GM15510 (cell line): Measurements from ENCODE around the gene LCK.
A peak's percentile ranks its signal among the peaks of the same experiment; 100 is the strongest.

ENCODE experiments used
- POLR2A ChIP-seq: IDR thresholded peaks from 3 replicates; pipeline ENCODE4 v1.6.1; 2011; ENCODE audit warnings: borderline replicate concordance; ENCODE audit not compliant: insufficient read length; ENCODE audit errors: extremely low read depth

The LCK gene

DNA sequence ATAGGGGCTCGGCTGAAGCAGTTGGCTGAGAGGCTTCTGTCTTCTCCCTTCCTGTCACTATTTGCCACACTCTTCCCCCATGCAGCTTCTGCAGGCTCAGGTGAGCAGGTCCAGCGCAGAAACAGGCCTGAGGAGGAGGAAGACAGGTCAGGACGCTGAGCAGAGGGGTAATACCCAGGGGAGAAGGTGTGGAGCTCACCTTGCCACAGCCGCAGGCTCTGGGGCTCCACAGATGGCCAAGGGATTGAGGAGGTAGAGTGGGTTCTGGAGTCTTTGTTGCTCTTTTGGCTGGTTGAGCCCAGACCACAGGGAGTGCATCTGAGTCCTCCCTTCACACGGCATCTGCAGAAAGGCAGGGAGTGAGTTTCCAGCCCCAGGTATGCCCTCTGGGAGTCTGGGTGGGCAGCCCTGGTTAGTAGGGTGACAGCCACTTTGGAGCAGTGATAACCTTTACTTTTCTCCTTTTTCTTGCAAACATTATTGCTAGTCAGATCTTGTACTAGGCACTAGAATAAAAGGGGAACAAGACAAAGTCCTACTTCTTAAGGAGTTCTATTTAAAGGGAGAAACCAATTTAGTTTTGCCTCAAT is 19.1 kb upstream of the LCK start:
- TF ChIP-seq POLR2A: no peak

DNA sequence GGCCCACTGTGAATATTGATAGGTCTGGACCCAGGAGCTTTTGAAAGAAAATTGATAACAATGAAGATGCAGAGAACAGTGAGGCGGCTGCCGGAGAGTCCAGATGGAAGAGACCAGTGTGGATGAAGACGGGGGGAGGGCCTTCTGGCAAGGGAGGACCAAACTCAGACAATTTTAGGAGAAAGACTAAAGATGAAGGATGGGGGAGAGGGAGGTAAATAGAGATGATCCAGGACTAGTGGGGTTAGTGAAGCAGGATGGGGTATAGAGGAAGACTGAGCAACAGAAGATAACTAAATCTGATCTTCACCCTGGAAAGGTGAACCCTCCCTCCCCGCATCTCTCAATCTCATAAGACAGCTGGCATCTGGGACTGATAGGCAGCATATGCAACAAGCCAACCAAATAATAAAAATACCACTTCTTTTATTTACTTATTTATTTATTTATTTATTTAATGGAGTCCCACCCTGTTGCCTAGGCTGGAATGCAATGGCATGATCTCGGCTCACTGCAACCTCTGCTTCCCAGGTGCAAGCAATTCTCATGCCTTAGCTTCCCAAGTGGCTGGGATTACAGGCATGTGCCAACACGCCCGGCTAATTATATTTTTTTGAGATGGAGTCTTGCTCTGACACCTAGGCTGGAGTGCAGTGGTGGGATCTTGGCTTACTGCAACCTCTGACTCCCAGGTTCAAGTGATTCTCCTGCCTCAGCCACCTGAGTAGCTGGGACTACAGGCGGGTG is 18.3 kb upstream of the LCK start:
- TF ChIP-seq POLR2A: no peak

DNA sequence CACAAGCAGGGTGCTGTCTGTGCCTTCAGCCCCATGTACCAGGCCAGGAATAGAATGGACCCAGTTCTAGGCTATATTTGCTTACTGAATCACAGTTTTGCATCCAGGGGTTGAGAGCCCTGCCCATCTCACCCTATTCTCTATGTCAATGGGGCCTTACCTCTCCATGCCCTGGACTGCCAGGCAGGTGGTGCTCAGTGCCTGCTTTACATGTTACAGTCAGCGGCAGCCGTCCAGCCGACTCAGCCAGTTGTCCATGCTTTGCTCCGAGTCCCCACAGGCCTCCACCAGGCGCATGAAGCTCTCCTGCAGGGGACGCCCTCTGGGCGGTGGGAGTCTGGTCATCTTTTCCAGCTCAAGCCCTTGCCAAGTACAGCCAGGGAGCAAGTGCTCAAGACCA is 16.3 kb upstream of the LCK start:
- TF ChIP-seq POLR2A: no peak

DNA sequence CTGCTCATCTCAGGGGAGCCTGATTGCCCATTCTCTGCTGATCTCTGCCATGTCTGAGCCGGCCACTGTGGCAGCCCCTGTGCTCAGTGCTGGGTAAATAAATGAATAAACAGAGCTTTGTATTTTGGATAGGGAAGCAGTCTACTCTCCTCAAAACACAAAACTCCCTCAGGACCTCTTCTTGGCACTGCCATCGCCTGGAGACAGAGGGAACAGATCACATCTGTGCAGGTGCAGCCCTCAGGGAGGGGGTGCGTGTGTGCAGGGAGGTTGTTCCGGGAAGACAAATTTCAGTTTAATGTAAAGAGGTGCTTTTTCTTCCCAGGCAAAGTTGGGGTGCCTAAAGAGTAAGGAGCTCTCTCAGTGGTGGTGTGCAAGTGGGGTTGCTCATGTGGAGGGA is 11.7 kb upstream of the LCK start:
- TF ChIP-seq POLR2A: no peak

DNA sequence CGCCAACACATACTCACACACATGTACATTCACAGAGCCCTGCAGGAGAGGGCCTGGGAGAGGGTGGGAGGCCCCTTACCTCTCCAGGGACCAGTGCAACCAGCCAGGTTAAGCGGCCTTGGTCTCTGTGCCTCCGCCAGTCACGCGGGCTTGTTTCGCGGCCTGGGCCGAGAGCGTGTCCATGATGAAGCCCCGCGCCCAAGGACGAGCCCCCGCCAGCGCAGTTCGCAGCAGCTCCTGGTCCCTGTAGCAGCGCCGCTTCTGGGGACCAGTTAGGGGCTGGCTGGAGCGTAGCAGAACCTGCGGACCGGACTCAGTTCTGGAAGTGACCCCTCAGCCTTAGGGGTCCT is 11.3 kb upstream of the LCK start:
- TF ChIP-seq POLR2A: no peak

DNA sequence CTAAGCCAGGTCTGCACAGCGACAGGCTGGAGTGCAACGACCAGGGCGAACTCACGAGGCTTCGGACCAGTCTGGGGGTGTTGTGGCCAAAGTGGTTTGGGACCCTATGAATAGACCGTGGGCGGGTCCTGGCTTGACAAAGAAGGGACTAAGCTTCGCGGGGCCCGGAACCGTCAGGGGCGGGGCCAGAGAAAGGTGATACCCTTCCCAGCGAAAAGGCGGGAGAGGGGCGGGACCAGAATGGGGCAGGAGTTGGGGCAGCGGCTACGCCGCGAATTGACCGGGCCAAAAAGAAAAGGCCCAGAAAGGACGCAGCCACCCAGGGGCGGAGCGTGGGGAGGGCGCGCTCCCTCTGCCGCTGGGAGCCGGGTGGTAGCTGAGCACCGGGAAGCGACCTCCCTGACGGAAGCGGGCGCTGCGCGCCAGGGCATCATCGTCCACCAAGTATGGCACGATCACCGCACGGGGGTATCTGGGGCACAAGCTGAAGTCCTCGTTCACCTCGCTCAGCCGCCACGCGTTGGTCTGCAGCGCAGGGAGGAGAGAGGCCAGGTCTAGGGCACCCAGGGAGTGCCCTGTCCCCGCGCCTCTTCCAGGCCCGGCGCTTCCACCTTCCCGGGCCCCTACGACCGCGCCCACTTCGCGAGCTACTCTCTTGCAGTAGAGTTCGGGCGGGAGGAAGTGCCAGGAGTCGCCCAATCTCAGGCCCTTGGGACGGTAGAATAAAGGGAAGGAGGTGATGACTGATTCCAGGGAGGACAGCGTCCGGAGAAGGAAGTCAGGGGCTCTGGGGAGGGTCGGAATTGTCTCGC is 10.7 kb upstream of the LCK start:
- TF ChIP-seq POLR2A: no peak

DNA sequence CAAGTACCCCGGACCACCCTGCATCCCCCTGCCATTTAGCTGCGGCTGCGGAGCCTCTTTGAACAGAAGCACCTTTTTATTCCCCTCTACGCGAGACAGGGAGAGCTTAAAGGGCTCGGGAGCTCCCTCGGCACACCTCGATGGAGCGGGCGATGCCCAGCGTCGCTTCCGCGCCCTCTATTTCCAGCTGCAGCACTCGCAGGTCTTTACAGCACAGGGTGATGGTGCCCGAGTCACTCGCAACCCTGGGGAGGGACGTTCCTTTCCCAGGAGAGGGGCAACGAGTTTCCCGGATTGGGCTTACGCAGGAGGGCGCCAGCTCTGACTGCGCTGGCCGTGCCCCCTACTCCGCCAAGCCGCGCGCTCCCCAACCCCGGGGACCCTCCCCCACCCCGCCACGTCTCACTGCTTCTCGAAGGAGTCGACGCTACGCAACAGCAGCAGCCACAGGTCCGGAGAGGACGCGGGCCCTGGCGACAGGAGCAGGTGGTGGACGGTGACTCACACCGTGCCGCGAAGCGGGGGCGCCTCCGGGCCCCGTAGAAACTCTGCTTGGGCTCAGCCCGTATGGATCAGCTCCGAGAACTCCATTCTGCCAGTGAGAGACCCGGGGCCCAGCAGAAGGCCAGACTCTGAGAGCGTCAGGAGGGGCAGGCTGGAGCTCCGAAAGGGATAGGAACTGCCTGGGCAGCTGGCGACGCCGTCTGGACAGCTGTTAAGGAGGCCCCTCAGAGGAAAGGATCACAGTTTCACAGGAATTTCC is 9.9 kb upstream of the LCK start:
- no peak for TF ChIP-seq POLR2A

DNA sequence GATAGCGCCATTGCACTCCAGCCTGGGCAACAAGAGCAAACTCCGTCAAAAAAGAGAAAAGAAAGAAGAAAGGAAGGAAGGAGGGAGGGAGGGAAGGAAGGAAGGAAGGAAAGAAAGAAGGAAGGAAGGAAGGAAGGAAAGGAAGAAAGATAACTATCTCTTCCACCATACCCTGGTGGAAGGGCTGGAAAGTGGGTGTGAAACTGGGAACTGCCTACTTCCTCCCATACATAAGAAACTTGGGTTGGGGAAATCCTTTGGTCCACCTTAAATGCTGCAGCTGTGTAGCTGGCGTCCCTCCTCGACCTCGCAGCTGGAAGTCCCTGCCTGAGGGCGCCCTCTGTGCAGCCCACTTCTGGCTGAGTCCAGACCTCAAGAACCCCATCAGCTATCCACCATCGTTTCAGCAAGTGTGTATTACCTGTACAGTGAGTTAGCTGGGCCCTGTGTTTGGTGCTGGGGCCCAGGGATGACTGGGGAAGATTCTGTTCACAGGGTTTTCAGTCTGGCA is 8.7 kb upstream of the LCK start:
- TF ChIP-seq POLR2A: no peak

DNA sequence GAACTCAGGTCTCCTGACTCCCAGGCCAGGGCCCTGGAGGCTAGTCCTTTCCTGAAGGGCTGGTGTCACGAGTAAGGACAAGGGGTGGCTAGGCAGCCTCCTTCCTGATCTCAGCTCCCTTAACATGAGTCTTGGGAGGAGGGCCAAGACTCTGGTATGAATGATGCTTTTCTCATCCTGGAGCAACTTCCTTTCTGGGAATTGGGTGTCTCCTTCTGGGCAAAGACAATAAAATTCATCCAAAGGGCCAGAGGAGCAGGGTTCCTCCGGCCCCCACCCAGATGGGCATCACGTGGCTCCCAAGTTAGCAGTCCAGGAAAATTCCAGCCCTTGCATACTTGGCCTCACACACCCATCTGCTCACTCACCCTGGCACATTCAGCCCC is 4.2 kb upstream of the LCK start, which contains the start of gene FAM167B:
Gene FAM167B, plus strand, starts transcription at position 335 of the 386 bp plus-strand sequence. CDS start 200 bp downstream, outside the sequence.
- TF ChIP-seq POLR2A: no peak

DNA sequence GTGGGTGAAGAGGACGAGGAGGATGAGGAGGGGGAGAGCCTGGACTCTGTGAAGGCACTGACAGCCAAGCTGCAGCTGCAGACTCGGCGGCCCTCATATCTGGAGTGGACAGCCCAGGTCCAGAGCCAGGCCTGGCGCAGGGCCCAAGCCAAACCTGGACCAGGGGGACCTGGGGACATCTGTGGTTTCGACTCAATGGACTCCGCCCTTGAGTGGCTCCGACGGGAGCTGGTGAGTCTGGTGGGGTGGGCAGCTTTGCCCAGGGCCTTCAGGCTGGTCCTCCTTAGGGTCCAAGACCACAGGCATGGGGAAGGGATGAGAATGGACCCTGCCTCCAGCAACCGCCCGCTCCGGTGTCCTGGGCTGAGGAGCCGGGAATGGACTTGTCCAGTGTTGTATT is 3.6 kb upstream of the LCK start:
- no peak for TF ChIP-seq POLR2A

DNA sequence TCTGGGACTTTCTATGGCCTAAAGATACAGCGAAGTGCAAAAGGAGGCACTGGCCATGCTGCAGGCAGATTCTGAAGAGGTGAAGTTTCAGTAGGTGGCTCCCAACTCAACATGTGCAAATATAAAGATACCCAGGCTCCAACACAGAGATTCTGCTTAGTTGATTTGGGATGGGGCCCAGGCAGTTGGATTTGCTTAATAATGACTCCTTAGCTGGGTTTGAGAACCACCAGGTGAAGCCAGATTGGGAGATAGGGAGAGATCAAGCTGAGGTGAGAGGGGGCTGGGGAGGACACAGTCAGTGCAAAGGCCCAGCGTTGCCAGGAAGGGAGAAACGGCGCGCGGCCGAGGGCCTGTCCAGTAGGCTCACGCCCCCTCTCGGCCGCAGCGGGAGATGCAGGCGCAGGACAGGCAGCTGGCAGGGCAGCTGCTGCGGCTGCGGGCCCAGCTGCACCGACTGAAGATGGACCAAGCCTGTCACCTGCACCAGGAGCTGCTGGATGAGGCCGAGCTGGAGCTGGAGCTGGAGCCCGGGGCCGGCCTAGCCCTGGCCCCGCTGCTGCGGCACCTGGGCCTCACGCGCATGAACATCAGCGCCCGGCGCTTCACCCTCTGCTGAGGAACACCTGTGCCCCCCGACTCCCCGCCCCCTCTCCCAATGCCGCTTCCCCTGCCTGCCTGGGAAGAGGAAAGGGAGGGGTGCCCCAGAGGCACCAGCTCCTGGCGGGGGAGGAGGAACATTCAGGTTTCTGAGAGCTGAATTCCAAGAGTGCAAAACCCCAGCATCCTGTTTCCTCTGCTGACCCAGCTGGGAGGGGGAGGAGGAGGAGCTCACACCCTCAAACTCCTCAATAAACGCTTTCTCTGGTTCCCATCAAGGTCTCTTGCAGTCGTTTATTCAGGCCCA is 2.8 kb upstream of the LCK start:
- TF ChIP-seq POLR2A: peak; percentile 28

DNA sequence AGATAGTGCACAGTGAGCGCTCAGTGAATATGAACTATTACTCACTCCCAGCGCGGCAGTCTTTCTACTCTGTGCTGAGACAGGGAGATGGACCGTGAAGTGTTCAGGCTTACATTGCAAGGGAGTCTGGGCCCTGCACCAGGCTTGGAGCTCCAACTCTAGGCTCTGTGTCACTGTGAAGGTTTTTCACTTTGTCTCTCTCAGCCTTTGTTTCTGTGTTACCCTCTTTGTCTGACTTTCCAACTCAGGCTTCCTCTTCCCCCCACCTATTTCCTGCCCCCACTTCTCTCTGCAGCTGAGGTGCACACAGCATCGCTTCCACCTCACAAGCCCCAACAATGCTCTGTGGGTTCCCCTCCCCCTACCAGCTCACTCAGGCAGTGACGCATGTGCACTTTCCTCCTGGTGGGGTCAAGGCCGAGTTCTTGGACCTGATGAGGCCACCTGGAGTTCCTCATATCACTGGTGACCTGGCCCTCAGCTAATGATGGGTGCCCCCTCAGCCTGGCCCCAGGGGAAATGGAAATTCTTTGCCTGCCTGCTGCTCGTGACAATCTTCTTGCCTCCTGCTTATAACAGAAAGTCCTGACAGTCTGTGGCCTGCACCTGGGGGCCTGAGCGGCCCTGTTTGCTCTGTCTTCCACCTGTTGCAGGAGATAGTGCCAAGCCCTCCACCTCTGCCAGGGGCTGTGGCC is 1.1 kb upstream of the LCK start:
- TF ChIP-seq POLR2A: peak; percentile 50

DNA sequence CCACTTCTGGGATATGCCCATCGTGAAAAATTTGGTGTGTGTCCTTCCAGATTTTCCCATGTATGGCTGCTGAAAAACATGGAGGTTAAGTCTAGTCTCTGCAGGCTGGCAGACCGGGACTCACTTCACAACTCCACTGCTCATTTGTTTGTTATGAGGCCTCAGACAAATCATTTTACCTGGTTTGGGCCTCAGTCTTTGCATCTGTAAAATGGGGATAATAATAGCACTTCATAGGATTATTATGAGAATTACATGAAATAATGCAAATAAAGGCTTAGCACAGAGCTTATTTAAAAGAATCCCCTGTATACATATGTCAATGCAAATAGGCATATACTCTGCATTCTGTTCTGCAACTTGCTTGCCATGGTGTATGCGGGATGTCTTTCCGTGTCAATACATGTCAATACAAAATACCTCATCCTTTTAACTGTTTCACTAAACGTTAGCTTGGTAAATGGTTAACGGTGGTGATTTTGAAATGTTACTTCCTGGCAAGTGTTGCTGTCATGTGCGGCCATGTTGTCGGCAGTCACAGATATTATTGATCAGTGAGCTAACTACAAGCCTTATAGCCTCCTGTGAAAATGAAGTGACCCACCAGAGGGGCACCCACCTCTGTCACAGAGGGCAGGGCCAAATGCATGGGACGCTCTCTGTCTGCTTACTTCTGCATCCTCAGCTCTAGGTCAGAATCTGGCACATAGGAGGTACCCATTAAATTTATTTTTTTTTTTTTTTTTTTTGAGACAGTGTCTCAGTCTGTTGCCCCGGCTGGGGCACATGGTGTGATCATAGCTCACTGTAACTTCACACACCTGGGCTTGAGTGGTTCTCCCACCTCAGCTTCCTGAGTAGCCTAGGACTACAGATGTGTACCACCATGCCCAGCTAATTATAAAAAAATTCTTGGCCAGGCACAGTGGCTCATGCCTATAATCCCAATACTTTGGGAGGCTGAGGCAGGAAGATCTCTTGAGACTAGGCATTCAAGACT is 4.3 kb downstream of the LCK start:
- peak; percentile 4 for TF ChIP-seq POLR2A
